ENCODE results near the gene RAP1B.

GRCh38 chr12:68675101-68675842 lies 64.6 kb downstream of the RAP1B start:
- TF ChIP-seq TCF7 (CRISPR knock-in tag; IDR thresholded peaks at IDR 0.05; ENCODE audit: low read depth): no peak
- no peak for TF ChIP-seq USF1 (CRISPR knock-in tag; IDR thresholded peaks at IDR 0.05)
- TF ChIP-seq, protein P1, sequence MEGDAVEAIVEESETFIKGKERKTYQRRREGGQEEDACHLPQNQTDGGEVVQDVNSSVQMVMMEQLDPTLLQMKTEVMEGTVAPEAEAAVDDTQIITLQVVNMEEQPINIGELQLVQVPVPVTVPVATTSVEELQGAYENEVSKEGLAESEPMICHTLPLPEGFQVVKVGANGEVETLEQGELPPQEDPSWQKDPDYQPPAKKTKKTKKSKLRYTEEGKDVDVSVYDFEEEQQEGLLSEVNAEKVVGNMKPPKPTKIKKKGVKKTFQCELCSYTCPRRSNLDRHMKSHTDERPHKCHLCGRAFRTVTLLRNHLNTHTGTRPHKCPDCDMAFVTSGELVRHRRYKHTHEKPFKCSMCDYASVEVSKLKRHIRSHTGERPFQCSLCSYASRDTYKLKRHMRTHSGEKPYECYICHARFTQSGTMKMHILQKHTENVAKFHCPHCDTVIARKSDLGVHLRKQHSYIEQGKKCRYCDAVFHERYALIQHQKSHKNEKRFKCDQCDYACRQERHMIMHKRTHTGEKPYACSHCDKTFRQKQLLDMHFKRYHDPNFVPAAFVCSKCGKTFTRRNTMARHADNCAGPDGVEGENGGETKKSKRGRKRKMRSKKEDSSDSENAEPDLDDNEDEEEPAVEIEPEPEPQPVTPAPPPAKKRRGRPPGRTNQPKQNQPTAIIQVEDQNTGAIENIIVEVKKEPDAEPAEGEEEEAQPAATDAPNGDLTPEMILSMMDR (IDR thresholded peaks at IDR 0.05): no peak
- no peak for TF ChIP-seq AFF4 (CRISPR knock-in tag; IDR thresholded peaks at IDR 0.05; ENCODE audit: borderline replicate concordance)
- no peak for TF ChIP-seq KAT7 (CRISPR knock-in tag; IDR thresholded peaks at IDR 0.05; ENCODE audit: borderline replicate concordance)
